ENCODE data around the gene HOXB5. TPM values are rescaled to one million over a fixed set of nuclear protein-coding genes. Genes with fewer than 3 reads are reported as not detected.

HOXB5 gene
- total RNA-seq, 1 experiment from 2014 or later = not detected

GRCh38 chr17:48625495-48626244 lies 32.1 kb upstream of the HOXB5 start:
- Histone ChIP-seq H2AFZ (ENCODE audit: low read length) (no peak overlapping the region; the same call in 1 of the 2 replicates), H4K20me1 (ENCODE audit: insufficient read depth, low read depth, low read length) (no peaks in the 10 kb centered on the region), H3K27me3 (ENCODE audit: low read length) (no peaks in the 10 kb centered on the region), H3K9me2 (replicated peaks; ENCODE audit: insufficient read depth, low read length) (no peaks in the 10 kb centered on the region), H3K9me3 (ENCODE audit: low read length) (no peaks in the 10 kb centered on the region), H3K4me3 (ENCODE audit: low read length) (peak overlapping the region; percentile 43; the same call in 1 of the 2 replicates), H3K9ac (ENCODE audit: low read length) (peak overlapping the region; percentile 47), H3K27ac (ENCODE audit: low read length) (no peak overlapping the region), H3K4me2 (ENCODE audit: low read depth, low read length, poor library complexity, severe bottlenecking) (peak overlapping the region; percentile 59), H3K4me1 (ENCODE audit: low read length) (peaks cover 11% of the 10 kb centered on the region), H3K79me2 (ENCODE audit: low read length) (no peaks in the 10 kb centered on the region), H3K36me3 (ENCODE audit: insufficient read depth, low read length) (no peaks in the 10 kb centered on the region)
- no peak for DNase-seq

GRCh38 chr17:48624544-48625494 lies 31.2 kb upstream of the HOXB5 start:
- Histone ChIP-seq H2AFZ (ENCODE audit: low read length) (no peak overlapping the region), H3K9ac (ENCODE audit: low read length) (no peak overlapping the region), H3K4me2 (ENCODE audit: low read depth, low read length, poor library complexity, severe bottlenecking) (no peak overlapping the region)

GRCh38 chr17:48624118-48624517 lies 30.5 kb upstream of the HOXB5 start:
- Histone ChIP-seq H4K20me1 (ENCODE audit: insufficient read depth, low read depth, low read length) (no peaks in the 10 kb centered on the region), H3K9me3 (ENCODE audit: low read length) (no peaks in the 10 kb centered on the region), H3K4me1 (ENCODE audit: low read length) (peaks cover 11% of the 10 kb centered on the region), H2AFZ (ENCODE audit: low read length) (no peak overlapping the region), H3K79me2 (ENCODE audit: low read length) (no peaks in the 10 kb centered on the region), H3K9ac (ENCODE audit: low read length) (no peak overlapping the region), H3K27me3 (ENCODE audit: low read length) (no peaks in the 10 kb centered on the region), H3K4me3 (ENCODE audit: low read length) (no peak overlapping the region), H3K36me3 (ENCODE audit: insufficient read depth, low read length) (no peaks in the 10 kb centered on the region), H3K9me2 (replicated peaks; ENCODE audit: insufficient read depth, low read length) (no peaks in the 10 kb centered on the region), H3K4me2 (ENCODE audit: low read depth, low read length, poor library complexity, severe bottlenecking) (no peak overlapping the region), H3K27ac (ENCODE audit: low read length) (no peak overlapping the region)
- no peak for DNase-seq

More at GRCh38 chr17:48624544-48625494, 31.2 kb upstream of the HOXB5 start:
- Histone ChIP-seq H4K20me1 (ENCODE audit: insufficient read depth, low read depth, low read length) (no peaks in the 10 kb centered on the region), H3K79me2 (ENCODE audit: low read length) (no peaks in the 10 kb centered on the region), H3K9me2 (replicated peaks; ENCODE audit: insufficient read depth, low read length) (no peaks in the 10 kb centered on the region), H3K27ac (ENCODE audit: low read length) (no peak overlapping the region), H3K9me3 (ENCODE audit: low read length) (no peaks in the 10 kb centered on the region), H3K27me3 (ENCODE audit: low read length) (no peaks in the 10 kb centered on the region), H3K4me3 (ENCODE audit: low read length) (no peak overlapping the region), H3K36me3 (ENCODE audit: insufficient read depth, low read length) (no peaks in the 10 kb centered on the region), H3K4me1 (ENCODE audit: low read length) (peaks cover 11% of the 10 kb centered on the region)
- DNase-seq = no peak

- Histone ChIP-seq H3K79me2 (ENCODE audit: low read length) (no peaks in the 10 kb centered on the region), H4K20me1 (ENCODE audit: insufficient read depth, low read depth, low read length) (no peaks in the 10 kb centered on the region), H3K27me3 (ENCODE audit: low read length) (no peaks in the 10 kb centered on the region), H3K9ac (ENCODE audit: low read length) (no peak overlapping the region), H3K4me3 (ENCODE audit: low read length) (no peak overlapping the region), H3K9me3 (ENCODE audit: low read length) (no peaks in the 10 kb centered on the region), H3K4me1 (ENCODE audit: low read length) (peaks cover 11% of the 10 kb centered on the region), H3K4me2 (ENCODE audit: low read depth, low read length, poor library complexity, severe bottlenecking) (no peak overlapping the region), H3K36me3 (ENCODE audit: insufficient read depth, low read length) (no peaks in the 10 kb centered on the region), H2AFZ (ENCODE audit: low read length) (no peak overlapping the region), H3K27ac (ENCODE audit: low read length) (no peak overlapping the region), H3K9me2 (replicated peaks; ENCODE audit: insufficient read depth, low read length) (no peaks in the 10 kb centered on the region)
- DNase-seq = no peak
These were observed 30.0 kb upstream of the HOXB5 start for GRCh38 chr17:48623583-48623982.

GRCh38 chr17:48622857-48623256 lies 29.3 kb upstream of the HOXB5 start:
- H2AFZ ChIP-seq (ENCODE audit: low read length) = no peak overlapping the region
- H3K4me2 ChIP-seq (ENCODE audit: low read depth, low read length, poor library complexity, severe bottlenecking) = no peak overlapping the region
- H3K4me3 ChIP-seq (ENCODE audit: low read length) = no peak overlapping the region
- no peaks in the 10 kb centered on the region for H4K20me1 ChIP-seq (ENCODE audit: insufficient read depth, low read depth, low read length)
- no peaks in the 10 kb centered on the region for H3K79me2 ChIP-seq (ENCODE audit: low read length)
- H3K9me2 ChIP-seq (replicated peaks; ENCODE audit: insufficient read depth, low read length) = no peaks in the 10 kb centered on the region
- H3K27ac ChIP-seq (ENCODE audit: low read length) = no peak overlapping the region
- H3K36me3 ChIP-seq (ENCODE audit: insufficient read depth, low read length) = no peaks in the 10 kb centered on the region
- peaks cover 11% of the 10 kb centered on the region for H3K4me1 ChIP-seq (ENCODE audit: low read length)
- H3K9me3 ChIP-seq (ENCODE audit: low read length) = no peaks in the 10 kb centered on the region
- no peak overlapping the region for H3K9ac ChIP-seq (ENCODE audit: low read length)
- no peaks in the 10 kb centered on the region for H3K27me3 ChIP-seq (ENCODE audit: low read length)
- no peak for DNase-seq

- H2AFZ ChIP-seq (ENCODE audit: low read length) = no peak overlapping the region
- H3K4me3 ChIP-seq (ENCODE audit: low read length) = no peak overlapping the region
- no peaks in the 10 kb centered on the region for H3K9me2 ChIP-seq (replicated peaks; ENCODE audit: insufficient read depth, low read length)
- no peaks in the 10 kb centered on the region for H3K36me3 ChIP-seq (ENCODE audit: insufficient read depth, low read length)
- no peaks in the 10 kb centered on the region for H4K20me1 ChIP-seq (ENCODE audit: insufficient read depth, low read depth, low read length)
- H3K79me2 ChIP-seq (ENCODE audit: low read length) = no peaks in the 10 kb centered on the region
- no peaks in the 10 kb centered on the region for H3K9me3 ChIP-seq (ENCODE audit: low read length)
- H3K9ac ChIP-seq (ENCODE audit: low read length) = no peak overlapping the region
- H3K27me3 ChIP-seq (ENCODE audit: low read length) = no peaks in the 10 kb centered on the region
- no peak for DNase-seq
- peaks cover 9% of the 10 kb centered on the region for H3K4me1 ChIP-seq (ENCODE audit: low read length)
- H3K4me2 ChIP-seq (ENCODE audit: low read depth, low read length, poor library complexity, severe bottlenecking) = no peak overlapping the region
- H3K27ac ChIP-seq (ENCODE audit: low read length) = no peak overlapping the region
These were observed 28.1 kb upstream of the HOXB5 start for GRCh38 chr17:48621410-48622392.

GRCh38 chr17:48620461-48621139 lies 27.0 kb upstream of the HOXB5 start:
- no peaks in the 10 kb centered on the region for H3K36me3 ChIP-seq (ENCODE audit: insufficient read depth, low read length)
- no peaks in the 10 kb centered on the region for H3K27me3 ChIP-seq (ENCODE audit: low read length)
- no peaks in the 10 kb centered on the region for H3K9me3 ChIP-seq (ENCODE audit: low read length)
- no peak overlapping the region for H3K9ac ChIP-seq (ENCODE audit: low read length)
- no peak for DNase-seq
- H4K20me1 ChIP-seq (ENCODE audit: insufficient read depth, low read depth, low read length) = no peaks in the 10 kb centered on the region
- no peak overlapping the region for H2AFZ ChIP-seq (ENCODE audit: low read length)
- H3K4me3 ChIP-seq (ENCODE audit: low read length) = no peak overlapping the region
- no peak overlapping the region for H3K27ac ChIP-seq (ENCODE audit: low read length)
- no peaks in the 10 kb centered on the region for H3K79me2 ChIP-seq (ENCODE audit: low read length)
- H3K9me2 ChIP-seq (replicated peaks; ENCODE audit: insufficient read depth, low read length) = no peaks in the 10 kb centered on the region
- H3K4me2 ChIP-seq (ENCODE audit: low read depth, low read length, poor library complexity, severe bottlenecking) = no peak overlapping the region
- peaks cover under 1% of the 10 kb centered on the region; the same call in 1 of the 2 replicates for H3K4me1 ChIP-seq (ENCODE audit: low read length)
